Right cardiac atrium (tissue), 5 donors: Measurements from ENCODE around the gene CD80. TPM values are rescaled to one million over a fixed set of nuclear protein-coding genes. Genes with fewer than 3 reads are reported as not detected.
"Not testable (repeated sequence)": the region's sequence is repeated elsewhere in the genome, so short reads cannot be mapped to it uniquely, and the experiment has no call there.

Experiments
- ATAC-seq, 2 donors: fragments of 200-7000 bp; cut with Tn5 transposase; one replicate each; pipeline versions ENCODE4 v1.8.0 to v1.9.1; 2020; ENCODE audit warnings: moderate library complexity in 2 of 2, mild to moderate bottlenecking in 1 of 2
- DNase-seq, 3 donors: peaks; one replicate each; pipeline ENCODE4 v3.0.0-alpha.2; 2020
- H3K27ac ChIP-seq: one replicate; pipeline ENCODE4 v1.5.1; 2013; ENCODE audit warnings: mild to moderate bottlenecking, low read length, control low read depth, moderate library complexity
- H3K27me3 ChIP-seq: one replicate; pipeline ENCODE4 v1.6.1; 2013; ENCODE audit not compliant: control insufficient read depth, insufficient read depth
- H3K4me1 ChIP-seq: one replicate; pipeline ENCODE4 v1.6.1; 2013; ENCODE audit warnings: low read length; ENCODE audit not compliant: control insufficient read depth, insufficient read depth
- H3K4me3 ChIP-seq: one replicate; pipeline ENCODE4 v1.5.1; 2013; ENCODE audit warnings: low read length, control low read depth
- H3K9me3 ChIP-seq: one replicate; pipeline ENCODE4 v1.6.1; 2013; ENCODE audit warnings: low read length; ENCODE audit not compliant: control insufficient read depth
- WGBS: extraction: QIAGEN DNeasy Blood & Tissue Kit; methylation state at CpG from one replicate; pipeline ENCODE4 v1.1.7; 2013; 5-methylcytosine and 5-hydroxymethylcytosine counted together
- intact Hi-C, 4 donors: fragments of 100-400 bp; cut with DNase I; formaldehyde crosslinking; loops; one replicate each; pipeline versions ENCODE4 v1.11.0 to v1.14.0; 2022 to 2023
- polyA plus RNA-seq: library from polyadenylated mRNA; stranded (reverse); fragments of 200-250 nt; gene quantifications from one replicate; pipeline ENCODE4 v1.2.3, GENCODE V29; 2013
- total RNA-seq, 4 donors: library from RNA; stranded (reverse); fragmentation: NEBNext Ultra II Directional; extraction: Animal tissue kit (Norgen Biotek cat#: 25700); gene quantifications; one replicate each; pipeline ENCODE4 v1.2.1, GENCODE V29; 2021
- donor health status: healthy with polysubstance abuse.
- donor health status: DM: no; HTN: yes; CAD: no.
- donor health status: DM: no; HTN: no; CAD: no.
- donor health status: DM: no; HTN: yes; CAD: no; lungs with severe emphysema.
- donor health status: DM: yes; HTN: yes; CAD: no.

Gene CD80
- total and polyA plus RNA-seq, 5 donors = 0.14 to 0.54 (median 0.21) TPM; not detected in 1

DNA sequence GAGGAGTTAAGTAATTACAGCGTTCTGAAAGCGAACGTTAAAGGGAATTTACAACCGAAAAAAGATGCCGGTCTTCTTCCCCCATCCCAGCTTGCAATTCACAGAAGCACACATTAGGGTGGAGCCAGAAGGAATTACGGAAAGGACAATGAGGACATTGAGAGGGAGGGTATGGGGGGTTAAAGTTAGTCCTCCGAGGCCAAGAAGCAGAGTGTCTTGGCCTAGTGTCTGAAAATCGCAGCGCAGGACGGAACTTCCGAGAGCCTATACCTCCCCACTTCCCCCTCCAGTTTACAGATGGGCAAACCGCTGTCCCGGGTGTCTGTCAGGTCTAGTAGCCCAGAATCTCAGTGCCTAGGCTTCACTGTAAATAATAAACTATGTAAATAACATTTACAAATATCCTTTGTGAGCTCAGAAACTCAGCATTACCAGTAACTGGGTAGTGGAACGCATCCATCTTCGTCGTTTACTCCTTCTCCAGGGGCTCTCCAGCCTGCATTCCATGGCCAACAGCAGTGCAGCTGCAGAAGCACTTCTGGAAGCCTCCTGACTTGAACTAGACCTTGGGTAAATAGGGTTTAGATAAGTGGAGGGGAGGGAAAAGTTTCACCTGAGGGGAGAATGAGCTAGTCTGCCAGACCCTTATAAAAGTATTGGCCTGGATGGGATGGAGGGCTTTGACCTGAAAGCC, 20.8 kb upstream of the CD80 start:
- Histone ChIP-seq H3K27ac (peak overlapping the region; percentile 92), H3K9me3 (no peaks in the 10 kb centered on the region), H3K27me3 (no peaks in the 10 kb centered on the region), H3K4me3 (peak overlapping the region; percentile 47), H3K4me1 (peaks cover 4% of the 10 kb centered on the region)
- 7% methylated on average over 16 of the region's 16 CpGs for WGBS
- DNase-seq (peak in 2 of 3 donors; percentile 34 to 69), ATAC-seq (peak; percentile 71 to 72)
- intact Hi-C loops = no loop called here

DNA sequence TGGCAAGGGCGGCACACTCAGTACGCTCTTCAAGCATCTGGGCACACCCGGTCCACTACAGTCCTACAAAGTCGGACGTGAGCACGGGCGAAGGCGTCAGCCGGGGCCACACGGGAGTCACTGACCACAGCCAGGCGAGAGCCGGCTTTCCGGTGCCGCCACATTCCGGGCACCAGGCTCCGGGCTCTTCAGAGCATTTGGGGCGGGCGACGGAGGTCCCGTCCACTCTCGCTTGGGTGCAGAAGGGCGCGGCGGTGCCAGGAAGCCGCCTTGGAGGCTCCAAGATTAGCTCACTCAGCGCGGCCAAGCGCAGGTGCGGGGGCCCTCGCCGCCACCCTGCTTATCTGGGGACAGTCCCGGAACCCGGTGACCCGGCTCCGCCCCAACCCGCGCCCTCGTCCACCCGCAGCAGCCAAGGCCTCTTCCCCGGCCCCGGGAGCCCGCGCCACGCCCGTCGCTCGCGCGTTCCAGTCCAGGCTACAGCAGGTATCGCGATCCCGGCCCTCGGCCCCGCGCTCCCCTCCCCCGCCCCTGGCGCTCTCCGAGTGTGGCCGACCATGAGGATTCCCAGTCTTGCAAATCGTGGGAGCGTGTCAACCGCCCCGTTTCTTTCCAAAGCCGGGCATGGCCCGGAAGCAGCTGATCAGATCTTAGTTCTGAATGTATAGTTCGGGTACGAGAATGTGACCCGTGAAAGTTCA, 20.1 kb upstream of the CD80 start, which contains the start of gene ADPRH:
ADPRH (plus strand) TSS at position 127 of the 701 bp plus-strand sequence. CDS start 2,678 bp downstream, outside the sequence.
- Histone ChIP-seq H3K27me3 (no peaks in the 10 kb centered on the region), H3K27ac (peak within 1 kb of the TSS; percentile 92), H3K9me3 (no peaks in the 10 kb centered on the region), H3K4me3 (peak within 1 kb of the TSS; percentile 47), H3K4me1 (peaks cover 4% of the 10 kb centered on the region)
- intact Hi-C loops = no loop called here
- ATAC-seq (peak; percentile 97), DNase-seq (peak; percentile 90 to 95 (median 94))
- under 1% methylated on average over 68 of the region's 68 CpGs for WGBS

- Histone ChIP-seq H3K9me3 (no peaks in the 10 kb centered on the region), H3K4me1 (peaks cover 5% of the 10 kb centered on the region), H3K27me3 (no peaks in the 10 kb centered on the region), H3K4me3 (no peak overlapping the region), H3K27ac (no peak overlapping the region)
- intact Hi-C loops = no loop called here
- DNase-seq (no peak), ATAC-seq (no peak)
These were observed 16.1 kb upstream of the CD80 start for GRCh38 chr3:119575507-119575906.

DNA sequence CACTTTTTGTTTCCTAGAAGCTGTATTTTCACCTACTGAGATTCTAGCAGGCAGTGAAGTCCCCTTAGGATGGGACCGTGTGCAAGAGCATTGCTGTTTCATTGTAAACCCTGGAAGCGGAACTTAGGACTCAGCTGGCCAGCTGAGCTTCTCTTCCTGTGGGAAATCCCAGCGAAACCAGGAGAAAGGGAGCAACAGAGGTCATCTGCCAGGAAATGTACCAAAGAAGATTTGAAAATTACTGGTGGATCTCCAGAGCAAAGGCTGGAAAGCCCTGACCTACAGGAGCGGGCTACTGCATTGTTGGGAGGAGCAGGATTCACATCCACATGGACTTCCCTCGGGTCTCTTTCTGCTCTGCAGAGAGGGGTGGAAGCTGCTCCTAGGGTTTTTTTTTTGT, 12.3 kb upstream of the CD80 start:
- 54% methylated on average over 5 of the region's 5 CpGs for WGBS
- Histone ChIP-seq H3K4me1 (peaks cover 2% of the 10 kb centered on the region), H3K27ac (peak overlapping the region; percentile 55), H3K27me3 (no peaks in the 10 kb centered on the region), H3K4me3 (no peak overlapping the region), H3K9me3 (no peaks in the 10 kb centered on the region)
- peak; percentile 54 to 83 for ATAC-seq
- no peak for DNase-seq
- intact Hi-C loops = no loop called here

DNA sequence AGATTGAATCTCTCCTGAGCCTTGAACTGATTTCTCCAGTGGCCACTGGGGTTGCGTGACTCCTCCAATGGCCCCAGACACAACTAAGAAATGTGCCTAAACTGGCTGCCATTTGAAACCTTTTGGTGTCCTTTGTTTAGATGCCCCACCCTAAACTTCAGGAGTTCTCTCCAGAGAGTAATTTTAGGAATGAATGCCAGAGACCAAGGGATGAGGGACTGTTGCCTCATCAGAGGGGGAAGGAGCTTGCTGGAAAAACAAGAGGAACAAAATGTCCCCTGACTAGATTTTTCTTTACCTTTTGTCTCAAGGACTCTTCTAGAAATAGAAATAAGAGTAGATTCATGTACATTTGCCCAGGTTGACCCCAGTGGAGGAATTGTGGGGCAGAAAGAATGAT, 11.8 kb upstream of the CD80 start:
- H3K27me3 ChIP-seq = no peaks in the 10 kb centered on the region
- H3K9me3 ChIP-seq = no peaks in the 10 kb centered on the region
- peaks cover 2% of the 10 kb centered on the region for H3K4me1 ChIP-seq
- no peak overlapping the region for H3K4me3 ChIP-seq
- intact Hi-C loops = no loop called here
- 88% methylated on average over 1 of the region's 1 CpG for WGBS
- no peak for DNase-seq
- ATAC-seq = peak in 1 of 2 donors; percentile 31
- no peak overlapping the region for H3K27ac ChIP-seq

DNA sequence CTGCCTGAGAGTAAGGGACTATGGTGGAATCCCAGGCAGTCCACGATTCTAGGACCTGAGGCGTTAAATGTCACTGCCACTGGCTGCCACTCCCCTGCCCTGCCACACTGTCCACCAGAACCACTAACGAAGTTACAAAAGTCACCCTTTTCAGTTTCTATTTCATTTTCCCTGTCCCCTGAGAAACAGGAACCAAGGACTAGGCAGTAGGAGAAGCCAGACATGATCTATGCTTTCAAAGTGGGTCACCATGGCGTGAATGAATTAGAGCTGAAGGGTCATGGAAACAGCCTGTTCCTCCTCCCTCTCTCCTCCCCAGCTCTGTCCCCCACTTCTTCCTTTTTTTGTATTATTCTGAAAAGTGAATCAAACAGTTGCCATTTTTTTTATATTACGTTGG, 10.8 kb upstream of the CD80 start:
- H3K27me3 ChIP-seq = no peaks in the 10 kb centered on the region
- no peak for DNase-seq
- H3K9me3 ChIP-seq = no peaks in the 10 kb centered on the region
- peaks cover 2% of the 10 kb centered on the region for H3K4me1 ChIP-seq
- H3K4me3 ChIP-seq = no peak overlapping the region
- no peak overlapping the region for H3K27ac ChIP-seq
- 81% methylated on average over 5 of the region's 5 CpGs for WGBS
- ATAC-seq = peak; percentile 47 to 74
- intact Hi-C loops = no loop called here

DNA sequence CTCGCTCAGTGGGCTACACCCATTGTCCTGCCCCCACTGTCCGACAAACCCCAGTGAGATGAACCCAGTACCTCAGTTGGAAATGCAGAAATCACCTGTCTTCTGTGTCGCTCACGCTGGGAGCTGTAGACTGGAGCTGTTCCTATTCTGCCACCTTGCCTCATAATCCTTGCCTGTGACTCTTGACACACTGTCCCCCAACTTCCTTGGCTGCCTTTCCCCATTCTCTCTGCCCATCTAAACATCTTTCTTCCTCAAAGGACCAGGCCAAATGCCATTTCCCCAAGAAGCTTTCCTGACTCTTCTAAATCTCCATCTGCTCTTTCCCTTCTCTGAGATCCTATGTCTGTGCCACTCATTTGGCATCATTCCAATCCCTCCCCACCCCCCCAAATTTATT, 9.7 kb upstream of the CD80 start:
- Histone ChIP-seq H3K4me3 (no peak overlapping the region), H3K27me3 (no peaks in the 10 kb centered on the region), H3K4me1 (peaks cover 2% of the 10 kb centered on the region), H3K9me3 (no peaks in the 10 kb centered on the region), H3K27ac (no peak overlapping the region)
- no peak for DNase-seq
- intact Hi-C loops = no loop called here
- 92% methylated on average over 4 of the region's 4 CpGs for WGBS
- no peak for ATAC-seq

- H3K4me1 ChIP-seq, H3K4me3 ChIP-seq, H3K9me3 ChIP-seq, H3K27me3 ChIP-seq, intact Hi-C loops, H3K27ac ChIP-seq, DNase-seq, ATAC-seq: not testable (repeated sequence)
- 86% methylated on average over 2 of the region's 2 CpGs for WGBS
These were observed 3.9 kb upstream of the CD80 start for GRCh38 chr3:119563334-119563733.

- intact Hi-C loops = no loop called here
- DNase-seq (peak in 1 of 3 donors; percentile 43), ATAC-seq (peak in 1 of 2 donors; percentile 39)
- no peak overlapping the region for H3K27ac ChIP-seq
- H3K27me3 ChIP-seq = no peaks in the 10 kb centered on the region
- WGBS = 40% methylated on average over 6 of the region's 6 CpGs
- no peaks in the 10 kb centered on the region for H3K9me3 ChIP-seq
- no peaks in the 10 kb centered on the region for H3K4me1 ChIP-seq
- H3K4me3 ChIP-seq = no peak overlapping the region
These were observed 3.0 kb upstream of the CD80 start for GRCh38 chr3:119562307-119562961.

GRCh38 chr3:119560160-119560559, 746 bp upstream of the CD80 start:
- no peak overlapping the region for H3K27ac ChIP-seq
- 91% methylated on average over 5 of the region's 5 CpGs for WGBS
- no peak for DNase-seq
- intact Hi-C loops = no loop called here
- no peaks in the 10 kb centered on the region for H3K4me1 ChIP-seq
- no peaks in the 10 kb centered on the region for H3K27me3 ChIP-seq
- H3K4me3 ChIP-seq = no peak overlapping the region
- ATAC-seq = peak in 1 of 2 donors; percentile 13
- no peaks in the 10 kb centered on the region for H3K9me3 ChIP-seq
